ENCODE results near the gene FHDC1. TPM values are rescaled to one million over a fixed set of nuclear protein-coding genes. Genes with fewer than 3 reads are reported as not detected.

FHDC1 gene
- total RNA-seq, 4 donors from 2014 or later: 25.6 to 65.1 (median 37.2) TPM

- WGBS, 2 donors: 75 to 83% methylated on average over 12 of the region's 12 CpGs
- DNase-seq (ENCODE audit: low spot score in 2 of 2): no peak
- intact Hi-C loops (cut with DNase I; ENCODE audit: low total_unique reads): no loop called here
Measured at GRCh38 chr4:152999346-153000075, 63.4 kb downstream of the FHDC1 start.

GRCh38 chr4:153000076-153000420 is 63.9 kb downstream of the FHDC1 start:
- no peak for DNase-seq (ENCODE audit: low spot score in 2 of 2)
- intact Hi-C loops (cut with DNase I; ENCODE audit: low total_unique reads): no loop called here
- no peak overlapping the region for H3K4me3 ChIP-seq (ENCODE audit: low read depth, poor library complexity, severe bottlenecking)
- 58 to 81% methylated on average over 1 of the region's 1 CpG for WGBS, 2 donors
- TF ChIP-seq POLR2A (IDR thresholded peaks at IDR 0.05) (no peak), CTCF (IDR thresholded peaks at IDR 0.05) (no peak)

More at GRCh38 chr4:152999346-153000075, 63.4 kb downstream of the FHDC1 start:
- no peak for TF ChIP-seq CTCF (IDR thresholded peaks at IDR 0.05)
- no peak for TF ChIP-seq POLR2A (IDR thresholded peaks at IDR 0.05)
- no peak overlapping the region for H3K4me3 ChIP-seq (ENCODE audit: low read depth, poor library complexity, severe bottlenecking)

GRCh38 chr4:153001626-153002025 is 65.5 kb downstream of the FHDC1 start:
- H3K4me3 ChIP-seq (ENCODE audit: low read depth, poor library complexity, severe bottlenecking): no peak overlapping the region
- intact Hi-C loops (cut with DNase I; ENCODE audit: low total_unique reads): no loop called here
- WGBS, 2 donors: 71 to 80% methylated on average over 5 of the region's 5 CpGs
- no peak for DNase-seq (ENCODE audit: low spot score in 2 of 2)
- TF ChIP-seq CTCF (IDR thresholded peaks at IDR 0.05) (no peak), POLR2A (IDR thresholded peaks at IDR 0.05) (no peak)

GRCh38 chr4:153002110-153002509 is 66.0 kb downstream of the FHDC1 start:
- TF ChIP-seq CTCF (IDR thresholded peaks at IDR 0.05): no peak
- DNase-seq (ENCODE audit: low spot score in 2 of 2): no peak
- WGBS, 2 donors: 34 to 42% methylated on average over 2 of the region's 2 CpGs
- H3K4me3 ChIP-seq (ENCODE audit: low read depth, poor library complexity, severe bottlenecking): no peak overlapping the region
- intact Hi-C loops (cut with DNase I; ENCODE audit: low total_unique reads): no loop called here

- no peak for TF ChIP-seq POLR2A (IDR thresholded peaks at IDR 0.05)
- TF ChIP-seq CTCF (IDR thresholded peaks at IDR 0.05): no peak
- H3K4me3 ChIP-seq (ENCODE audit: low read depth, poor library complexity, severe bottlenecking): no peak overlapping the region
- no peak for DNase-seq (ENCODE audit: low spot score in 2 of 2)
- intact Hi-C loops (cut with DNase I; ENCODE audit: low total_unique reads): no loop called here
- 74 to 75% methylated on average over 6 of the region's 6 CpGs for WGBS, 2 donors
Measured at GRCh38 chr4:153004081-153004850, 68.1 kb downstream of the FHDC1 start.
